Fibroblast of skin of scalp (primary cell): ENCODE measurements around the gene MND1. TPM values are rescaled to one million over a fixed set of nuclear protein-coding genes. Genes with fewer than 3 reads are reported as not detected.

Experiments used
- DNase-seq: peaks from one replicate; pipeline ENCODE4 v3.0.0-alpha.2; 2013
- polyA plus RNA-seq, 2 experiments: library from polyadenylated mRNA; unstranded; fragments of 120-200 nt; gene quantifications; one replicate each; pipeline ENCODE4 v1.2.1, GENCODE V29; 2013; ENCODE audit not compliant: insufficient read length in 2 of 2

The MND1 gene
- polyA plus RNA-seq (2013, experiment 1 of 2; ENCODE audit: insufficient read length) = 4.5 TPM
- 4.8 TPM for polyA plus RNA-seq (2013, experiment 2 of 2; ENCODE audit: insufficient read length)

- DNase-seq = peak; percentile 82
These were observed at the start of gene MND1 for GRCh38 chr4:153344131-153345011. MND1 (plus strand) TSS chr4:153344688; CDS start chr4:153344738, 50 bp downstream.

- DNase-seq = no peak
These were observed 49.2 kb upstream of the MND1 start for GRCh38 chr4:153295131-153295755.

- peak; percentile 71 for DNase-seq
These were observed 48.3 kb upstream of the MND1 start for GRCh38 chr4:153296040-153296823.

GRCh38 chr4:153297116-153297515 lies 47.4 kb upstream of the MND1 start:
- no peak for DNase-seq

GRCh38 chr4:153310793-153311192 lies 33.7 kb upstream of the MND1 start:
- DNase-seq = no peak

- DNase-seq = no peak
These were observed 29.6 kb upstream of the MND1 start for GRCh38 chr4:153314915-153315314.

GRCh38 chr4:153318696-153319320 lies 25.7 kb upstream of the MND1 start:
- DNase-seq = peak; percentile 63

GRCh38 chr4:153322791-153323190 lies 21.7 kb upstream of the MND1 start:
- peak; percentile 59 for DNase-seq

GRCh38 chr4:153324046-153324445 lies 20.4 kb upstream of the MND1 start:
- no peak for DNase-seq

- DNase-seq = no peak
These were observed 18.9 kb upstream of the MND1 start for GRCh38 chr4:153325558-153325957.

- DNase-seq = no peak
These were observed 18.0 kb upstream of the MND1 start for GRCh38 chr4:153326513-153326912.

- DNase-seq = no peak
These were observed 17.2 kb upstream of the MND1 start for GRCh38 chr4:153327247-153327646.

GRCh38 chr4:153332936-153333335 lies 11.6 kb upstream of the MND1 start:
- DNase-seq = peak; percentile 72

GRCh38 chr4:153333874-153334273 lies 10.6 kb upstream of the MND1 start:
- DNase-seq = no peak

- DNase-seq = no peak
These were observed 8.8 kb upstream of the MND1 start for GRCh38 chr4:153335665-153336064.

GRCh38 chr4:153337686-153338085 lies 6.8 kb upstream of the MND1 start:
- no peak for DNase-seq

- peak; percentile 44 for DNase-seq
These were observed 2.9 kb upstream of the MND1 start for GRCh38 chr4:153341575-153342090.

GRCh38 chr4:153342751-153343552 lies 1.5 kb upstream of the MND1 start:
- DNase-seq = no peak

GRCh38 chr4:153345012-153345981 lies 809 bp downstream of the MND1 start:
- DNase-seq = peak; percentile 57

GRCh38 chr4:153346031-153346430 lies 1.5 kb downstream of the MND1 start:
- DNase-seq = no peak
